ENCODE measurements around the gene CGREF1.
"Not testable (repeated sequence)": the region's sequence is repeated elsewhere in the genome, so short reads cannot be mapped to it uniquely, and the experiment has no call there.

CGREF1 gene

GRCh38 chr2:27088634-27089033, 30.3 kb downstream of the CGREF1 start:
- in situ Hi-C loops (cut with HindIII; ENCODE audit: low sequenced_read_pairs) = no loop called here

GRCh38 chr2:27087823-27088410, 31.0 kb downstream of the CGREF1 start:
- in situ Hi-C loops (cut with HindIII; ENCODE audit: low sequenced_read_pairs) = no loop called here

GRCh38 chr2:27086724-27087593, 32.0 kb downstream of the CGREF1 start, which contains the start of gene KHK:
TSS of gene KHK (plus strand) at chr2:27086772. CDS start at chr2:27087260, 488 bp downstream.
- in situ Hi-C loops (cut with HindIII; ENCODE audit: low sequenced_read_pairs) = no loop called here

- in situ Hi-C loops (cut with HindIII; ENCODE audit: low sequenced_read_pairs) = no loop called here
Observed at GRCh38 chr2:27086090-27086723, 32.7 kb downstream of the CGREF1 start.

- in situ Hi-C loops (cut with HindIII; ENCODE audit: low sequenced_read_pairs) = no loop called here
Observed at GRCh38 chr2:27085673-27086089, 33.2 kb downstream of the CGREF1 start.

GRCh38 chr2:27085062-27085672, 33.8 kb downstream of the CGREF1 start:
- in situ Hi-C loops (cut with HindIII; ENCODE audit: low sequenced_read_pairs) = no loop called here

GRCh38 chr2:27084297-27085061, 34.4 kb downstream of the CGREF1 start:
- in situ Hi-C loops (cut with HindIII; ENCODE audit: low sequenced_read_pairs) = no loop called here

GRCh38 chr2:27083410-27084296, 35.3 kb downstream of the CGREF1 start:
- in situ Hi-C loops (cut with HindIII; ENCODE audit: low sequenced_read_pairs) = no loop called here

- in situ Hi-C loops (cut with HindIII; ENCODE audit: low sequenced_read_pairs) = no loop called here
Observed at GRCh38 chr2:27082773-27083409, 36.0 kb downstream of the CGREF1 start.

GRCh38 chr2:27081984-27082772, 36.8 kb downstream of the CGREF1 start:
- in situ Hi-C loops (cut with HindIII; ENCODE audit: low sequenced_read_pairs) = no loop called here

GRCh38 chr2:27080603-27080936, 38.4 kb downstream of the CGREF1 start:
- in situ Hi-C loops (cut with HindIII; ENCODE audit: low sequenced_read_pairs) = no loop called here

GRCh38 chr2:27080140-27080469, 38.8 kb downstream of the CGREF1 start:
- in situ Hi-C loops (cut with HindIII; ENCODE audit: low sequenced_read_pairs) = no loop called here

- in situ Hi-C loops (cut with HindIII; ENCODE audit: low sequenced_read_pairs) = no loop called here
Observed at GRCh38 chr2:27079233-27080139, 39.4 kb downstream of the CGREF1 start.

GRCh38 chr2:27078267-27079194, 40.4 kb downstream of the CGREF1 start, which contains the start of gene EMILIN1:
TSS of gene EMILIN1 (plus strand) at chr2:27078615. CDS start at chr2:27079066, 451 bp downstream.
- in situ Hi-C loops (cut with HindIII; ENCODE audit: low sequenced_read_pairs) = no loop called here

GRCh38 chr2:27077231-27077630, 41.7 kb downstream of the CGREF1 start:
- in situ Hi-C loops (cut with HindIII; ENCODE audit: low sequenced_read_pairs) = no loop called here

- in situ Hi-C loops (cut with HindIII; ENCODE audit: low sequenced_read_pairs) = no loop called here
Observed at GRCh38 chr2:27076323-27076722, 42.6 kb downstream of the CGREF1 start.

GRCh38 chr2:27075566-27075871, 43.4 kb downstream of the CGREF1 start:
- in situ Hi-C loops (cut with HindIII; ENCODE audit: low sequenced_read_pairs) = not testable (repeated sequence)
